GM23248 (cell line): ENCODE data around the gene EIF1AD.

Experiments
- EZH2 ChIP-seq: fragments of 200-600 bp; sonication (generic); IDR thresholded peaks from 2 replicates; pipeline ENCODE4 v1.6.1; 2018; ENCODE audit warnings: antibody characterized with exemption, mild to moderate bottlenecking; ENCODE audit not compliant: insufficient read depth, poor library complexity, severe bottlenecking
- EZH2phosphoT487 ChIP-seq: fragments of 200-600 bp; sonication (generic); IDR thresholded peaks from 2 replicates; pipeline ENCODE4 v1.6.1; 2018; ENCODE audit warnings: antibody characterized with exemption, moderate library complexity, mild to moderate bottlenecking, low read depth; ENCODE audit not compliant: insufficient read depth

DNA sequence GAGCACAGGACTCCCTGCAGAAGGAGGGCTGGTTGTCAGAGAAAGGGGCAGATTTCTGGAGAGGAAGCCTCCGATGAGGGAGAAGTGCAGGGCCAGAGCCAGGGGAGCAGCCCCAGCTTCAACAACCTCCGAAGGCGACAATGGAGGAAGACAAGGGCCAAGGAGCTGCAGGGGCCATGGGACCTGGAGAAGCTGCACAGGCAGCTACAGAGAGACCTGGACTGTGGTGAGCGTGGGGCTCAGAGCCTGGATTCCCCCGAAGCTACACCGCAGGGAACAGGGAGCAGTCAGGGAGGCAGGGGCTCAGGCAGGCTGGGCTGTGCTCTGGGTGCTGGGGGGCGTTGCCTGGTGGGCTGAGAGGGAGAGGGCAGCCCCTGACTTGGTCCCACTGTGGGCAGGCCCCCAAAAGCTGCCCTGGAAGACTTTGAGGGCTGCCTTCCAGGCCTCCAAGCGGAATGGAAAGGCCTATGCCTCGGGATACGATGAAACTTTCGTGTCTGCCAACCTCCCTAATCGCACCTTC is 54.3 kb downstream of the EIF1AD start:
- no peak for TF ChIP-seq EZH2phosphoT487
- no peak for TF ChIP-seq EZH2
